Measurements from ENCODE around the gene CHST11. TPM values are rescaled to one million over a fixed set of nuclear protein-coding genes. Genes with fewer than 3 reads are reported as not detected.

Gene CHST11
- total and polyA plus RNA-seq, 10 of the 15 experiments (the other 5 are each of a cell fraction or from before 2014, with no cell fraction given), result 1.9 to 38.1 (median 17.2) TPM

DNA sequence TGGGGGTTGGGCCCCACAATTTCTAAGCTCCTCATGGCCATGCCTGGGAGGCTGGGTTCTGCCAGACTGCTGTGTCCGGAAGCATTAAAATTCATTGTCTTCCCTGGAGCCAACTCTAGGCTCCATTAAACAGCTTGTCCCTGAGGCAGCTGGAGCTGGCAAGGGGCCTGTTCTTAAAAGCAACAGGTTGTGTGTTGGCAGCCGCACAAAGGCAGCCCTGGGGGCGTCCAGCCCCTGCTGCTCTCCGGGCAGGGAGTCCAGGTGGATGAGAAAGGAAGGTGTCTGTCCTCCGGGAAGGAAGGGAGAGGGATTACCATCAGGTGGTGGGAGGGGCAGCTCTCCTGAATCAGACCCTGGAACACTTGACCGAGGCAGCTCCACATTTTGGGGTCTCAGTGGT is 98.9 kb downstream of the CHST11 start:
- RAD21 ChIA-PET (ENCODE audit: unreplicated experiment), result interaction anchor here (1.3 kb wide), 1 partner anchor 13 kb away, joined by 4 read pairs; no protein-coding TSS in a partner anchor
- peaks cover 13% of the 10 kb centered on the region for H3K79me2 ChIP-seq (ENCODE audit: control insufficient read depth, insufficient read depth, low read length)
- H3K9ac ChIP-seq (ENCODE audit: control insufficient read depth, insufficient read depth, low read length), result no peak overlapping the region
- H3K9me3 ChIP-seq (replicated peaks; ENCODE audit: control insufficient read depth, insufficient read depth, low read length), result peaks cover 8% of the 10 kb centered on the region
- no peak overlapping the region for H3K27ac ChIP-seq (ENCODE audit: control insufficient read depth, insufficient read depth)
- peaks cover 0 to under 1% of the 10 kb centered on the region in 2 experiments; a peak in 3 of 4 replicates for H3K36me3 ChIP-seq (ENCODE audit: control insufficient read depth in 2 of 2, insufficient read depth in 2 of 2, low read length in 1 of 2)
- FAIRE-seq, result no peak
- no peak for TF ChIP-seq SMARCA5 (IDR thresholded peaks at IDR 0.05)
- no peak for TF ChIP-seq ZBTB40 (IDR thresholded peaks at IDR 0.05; ENCODE audit: borderline replicate concordance)
- SMC1A ChIA-PET (ENCODE audit: uncharacterized antibody, unreplicated experiment), result interaction anchor here (1.0 to 6.7 kb wide), 4 partner anchors 8 to 76 kb away, joined by 3 to 49 read pairs (median 4); no protein-coding TSS in a partner anchor
- intact Hi-C loops (cut with micrococcal nuclease; ENCODE audit: unreplicated experiment) (no loop called here), in situ Hi-C loops (cut with MboI) (no loop called here)
- ATAC-seq, result no peak
- H3K4me1 ChIP-seq (ENCODE audit: control insufficient read depth, insufficient read depth, low read length), result peaks cover 6% of the 10 kb centered on the region; the same call in 1 of the 2 replicates
- no peak overlapping the region for H3K4me3 ChIP-seq
- no peaks in the 10 kb centered on the region for H3K27me3 ChIP-seq (replicated peaks in 1 of 2; ENCODE audit: control insufficient read depth in 2 of 2, insufficient read depth in 2 of 2, low read length in 1 of 2)
- CTCF ChIA-PET, result interaction anchor here (0.7 to 1.3 kb wide), 2 partner anchors 12 to 174 kb away, joined by 3 to 5 read pairs; no protein-coding TSS in a partner anchor
- 96% methylated on average over 6 of the region's 6 CpGs for WGBS (ENCODE audit: insufficient coverage, insufficient replicate concordance, low lambda C conversion rate, missing lambda C conversion rate)
- POLR2A ChIA-PET, result interaction anchor here (1.1 to 2.0 kb wide), 3 partner anchors 8 to 13 kb away, joined by 4 to 5 read pairs (median 4); no protein-coding TSS in a partner anchor
- no peak overlapping the region for H2AFZ ChIP-seq (ENCODE audit: control insufficient read depth, low read depth, low read length)
- no TSS peak for BruUV-seq (replicated peaks)
- no peak for DNase-seq (ENCODE audit: low read depth, low spot score)
- H4K20me1 ChIP-seq (ENCODE audit: control insufficient read depth, insufficient read depth), result no peaks in the 10 kb centered on the region
- H3K4me2 ChIP-seq (ENCODE audit: control insufficient read depth, insufficient read depth), result no peak overlapping the region
